HG03060 (cell line): ENCODE data around the gene NAA80.
"Not testable (repeated sequence)": the region's sequence is repeated elsewhere in the genome, so short reads cannot be mapped to it uniquely, and the experiment has no call there.

ENCODE experiments used
- ATAC-seq: cut with Tn5 transposase; IDR thresholded peaks from one replicate; pipeline ENCODE4 v1.9.1; 2021; ENCODE audit warnings: low read depth, moderate number of reproducible peaks; ENCODE audit not compliant: unreplicated experiment

Gene NAA80

DNA sequence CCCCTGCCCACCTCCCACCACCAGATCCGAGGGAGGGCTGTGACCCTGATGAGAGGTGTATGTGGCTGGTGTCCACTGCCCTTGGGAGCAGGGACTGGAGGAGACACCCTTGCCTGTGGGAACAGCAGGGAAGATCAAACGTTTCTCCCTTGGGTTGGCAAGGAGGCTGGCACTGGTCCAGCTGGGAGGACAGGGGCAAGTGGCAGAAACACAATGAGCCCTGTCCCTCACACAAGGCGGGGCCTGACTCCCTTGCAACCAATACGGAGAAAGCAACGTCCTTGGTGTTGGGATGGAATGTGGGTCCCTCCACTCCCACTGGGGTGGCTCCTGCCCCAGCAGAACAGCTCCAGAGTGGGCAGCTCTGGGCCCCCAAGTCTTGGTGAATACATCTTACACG is 18.1 kb upstream of the NAA80 start:
- no peak for ATAC-seq

DNA sequence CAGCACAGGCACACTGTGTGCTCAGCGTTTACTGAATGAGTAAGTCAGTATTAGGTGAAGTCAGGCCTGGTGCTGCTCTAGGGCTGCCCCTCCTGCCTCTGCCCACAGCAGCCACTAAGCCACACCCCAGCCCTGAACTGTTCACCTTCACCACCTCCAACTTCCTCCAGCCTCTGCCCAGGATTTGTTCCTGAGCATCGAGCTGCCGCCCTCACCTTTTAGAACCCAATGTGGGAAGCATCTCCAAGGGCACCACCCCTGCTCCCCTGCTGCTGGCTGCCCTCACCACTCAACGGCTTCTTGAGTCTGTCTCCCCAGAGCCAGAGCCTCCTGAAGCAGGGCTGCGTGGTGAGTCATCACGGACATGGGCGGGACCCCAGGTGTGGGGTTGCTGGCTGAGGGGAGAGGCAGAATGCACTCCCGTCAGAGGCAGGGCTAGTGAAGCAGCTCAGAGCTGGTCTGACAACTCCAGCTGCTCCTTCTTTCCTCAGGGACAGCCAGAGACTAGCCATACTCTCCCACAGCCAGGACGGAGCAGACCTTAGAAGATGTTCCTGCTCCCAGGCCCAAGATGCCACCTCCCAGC is 17.5 kb upstream of the NAA80 start:
- ATAC-seq = no peak

DNA sequence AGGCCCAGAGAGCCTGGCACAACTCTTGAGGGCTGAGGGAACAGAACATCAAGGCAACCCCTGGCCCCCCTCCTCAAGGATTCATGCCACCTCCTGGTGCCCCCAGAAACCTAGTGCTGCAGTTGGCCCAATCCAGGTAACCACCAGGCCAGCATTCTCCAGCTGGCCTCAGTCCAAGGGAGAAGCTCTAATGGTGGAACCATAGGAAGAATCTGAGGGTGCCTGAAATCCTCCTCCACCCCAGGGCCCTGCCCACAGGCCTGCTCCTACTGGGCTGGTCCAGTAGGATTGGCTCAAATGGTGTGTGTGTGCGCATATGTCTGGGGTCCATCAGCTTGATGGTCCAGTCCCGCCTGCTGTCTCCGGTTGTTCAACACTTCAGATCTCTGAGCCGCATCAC is 15.6 kb upstream of the NAA80 start:
- ATAC-seq = no peak

DNA sequence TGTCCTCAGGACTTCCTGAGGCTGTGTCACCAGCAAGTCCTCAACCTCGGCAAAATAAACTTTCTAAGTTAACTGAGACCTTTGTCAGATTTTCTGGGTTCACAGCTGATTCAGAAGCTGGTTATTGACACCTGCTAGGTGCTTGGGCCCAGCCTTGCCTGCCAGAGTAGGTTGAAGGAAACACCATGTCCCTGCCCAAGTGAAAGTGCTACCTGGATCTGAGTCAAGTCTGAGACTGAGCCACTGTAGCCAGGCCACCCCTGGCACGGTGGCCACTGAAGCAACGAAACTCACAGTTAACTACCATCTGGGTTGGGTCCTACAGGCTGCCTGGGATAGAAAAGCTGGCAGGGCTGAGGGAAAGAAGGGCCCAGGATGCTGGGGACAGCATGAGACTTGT is 15.1 kb upstream of the NAA80 start:
- ATAC-seq = no peak

DNA sequence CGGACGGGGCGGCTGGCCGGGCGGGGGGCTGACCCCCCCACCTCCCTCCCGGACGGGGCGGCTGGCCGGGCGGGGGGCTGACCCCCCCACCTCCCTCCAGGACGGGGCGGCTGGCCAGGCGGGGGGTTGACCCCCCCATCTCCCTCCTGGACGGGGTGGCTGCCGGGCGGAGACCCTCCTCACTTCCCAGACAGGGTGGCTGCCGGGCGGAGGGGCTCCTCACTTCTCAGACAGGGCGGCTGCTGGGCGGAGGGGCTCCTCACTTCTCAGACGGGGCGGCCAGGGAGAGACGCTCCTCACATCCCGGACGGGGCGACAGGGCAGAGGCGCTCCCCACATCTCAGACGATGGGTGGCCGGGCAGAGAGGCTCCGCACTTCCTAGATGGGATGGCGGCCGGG is 12.8 kb upstream of the NAA80 start:
- ATAC-seq = not testable (repeated sequence)

DNA sequence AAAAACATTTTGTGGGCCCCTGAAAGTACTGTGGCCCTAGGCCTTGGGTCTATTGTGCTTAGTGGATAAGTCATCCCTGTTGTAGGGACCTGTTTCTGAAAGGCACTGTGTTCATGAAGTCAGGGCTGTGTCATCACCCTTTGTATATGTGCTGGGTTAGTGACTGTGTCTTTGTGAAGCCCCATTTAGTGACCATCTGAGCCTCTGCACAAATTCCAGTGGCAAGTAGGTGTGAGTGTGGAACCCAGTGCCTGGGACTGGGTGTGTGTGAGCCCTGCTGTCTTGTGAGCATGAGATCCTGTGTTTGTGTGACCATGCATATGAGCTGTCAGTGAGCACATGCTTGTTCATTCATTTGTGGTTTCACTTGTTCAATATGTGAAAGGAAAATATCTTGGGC is 5.4 kb upstream of the NAA80 start:
- ATAC-seq = no peak

DNA sequence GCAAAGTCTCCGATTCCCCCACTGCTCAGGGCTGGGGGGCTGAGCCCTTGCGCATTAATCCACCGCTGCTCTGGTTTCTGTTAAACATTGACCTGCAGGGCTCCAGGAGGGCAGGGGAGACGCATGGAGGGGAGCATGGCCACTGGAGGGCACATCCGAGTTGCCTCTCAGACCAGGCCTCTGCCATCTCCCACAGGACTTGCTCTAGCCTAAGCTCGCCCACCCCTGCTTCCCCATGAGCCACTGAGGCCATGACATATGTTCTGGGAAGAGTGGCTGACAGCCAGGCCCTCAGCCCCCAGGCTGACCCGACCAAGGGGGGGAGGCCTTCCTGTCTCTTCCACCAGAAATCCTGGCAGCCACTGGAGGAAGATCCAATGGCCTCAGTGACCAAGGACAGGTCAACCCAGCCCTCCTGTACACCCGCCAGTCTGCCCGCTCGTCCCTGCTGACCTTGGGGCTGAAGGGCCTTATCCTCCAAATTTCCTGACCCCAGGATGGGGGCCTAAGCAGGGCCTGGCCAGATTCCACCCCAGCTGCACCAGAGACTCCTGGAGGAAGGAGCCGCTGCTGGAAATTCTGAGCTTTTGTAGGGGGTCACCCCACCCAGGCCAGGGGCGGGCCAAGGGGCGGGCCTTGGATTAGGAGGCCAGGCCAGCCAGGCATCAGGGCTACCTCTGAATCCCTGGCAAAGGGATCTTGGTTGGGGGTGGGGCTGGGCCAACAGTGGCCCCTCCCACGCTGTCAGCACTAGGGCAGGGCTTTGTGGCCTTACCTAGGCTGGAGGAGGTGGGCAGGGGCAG is 4.0 kb upstream of the NAA80 start, which contains the start of gene HYAL1:
HYAL1 (minus strand) TSS at position 562 of the 803 bp plus-strand sequence. CDS start 618 bp downstream, outside the sequence.
- ATAC-seq = no peak

DNA sequence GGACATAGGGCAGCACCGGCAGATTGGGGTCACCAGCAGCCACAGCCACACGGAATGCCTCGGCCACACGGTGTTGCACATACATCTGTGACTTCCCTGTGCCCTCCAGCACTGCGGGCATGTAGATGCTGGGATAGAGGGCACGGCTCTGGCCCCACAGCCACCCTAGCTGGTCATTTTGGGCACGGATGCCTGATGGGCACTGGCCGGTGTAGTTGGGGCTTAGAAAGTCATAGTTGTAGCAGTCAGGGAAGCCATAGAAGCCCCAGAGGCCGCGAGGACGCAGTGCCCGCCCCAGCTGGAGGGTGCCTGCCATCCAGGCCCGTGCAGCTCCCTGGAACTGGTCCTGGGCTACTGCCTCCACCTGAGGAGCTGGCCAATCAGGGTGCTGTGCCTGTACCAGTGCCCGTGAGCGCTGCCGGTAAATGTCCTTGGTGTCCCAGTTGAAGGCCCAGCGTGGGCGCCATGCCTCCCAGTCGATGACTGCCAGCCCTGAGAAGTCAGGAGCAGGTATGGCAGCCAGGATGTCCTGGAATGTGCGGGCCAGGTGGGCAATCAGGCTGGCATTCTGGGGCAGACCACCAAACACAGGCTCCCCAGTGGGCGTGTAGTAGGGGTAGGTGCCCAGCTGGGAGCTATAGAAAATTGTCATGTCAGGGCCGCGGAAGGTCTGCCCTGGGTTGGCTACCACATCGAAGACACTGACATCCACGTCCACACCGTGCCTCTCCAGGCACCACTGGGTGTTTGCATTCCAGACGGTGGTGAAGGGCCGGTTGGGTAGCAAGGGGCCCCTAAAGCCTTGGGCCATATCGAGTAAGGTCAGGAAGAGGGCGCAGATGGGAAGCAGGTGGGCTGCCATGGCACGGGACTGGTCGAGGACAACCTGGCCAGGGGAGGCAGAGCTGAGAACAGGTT is 3.1 kb upstream of the NAA80 start:
- no peak for ATAC-seq

DNA sequence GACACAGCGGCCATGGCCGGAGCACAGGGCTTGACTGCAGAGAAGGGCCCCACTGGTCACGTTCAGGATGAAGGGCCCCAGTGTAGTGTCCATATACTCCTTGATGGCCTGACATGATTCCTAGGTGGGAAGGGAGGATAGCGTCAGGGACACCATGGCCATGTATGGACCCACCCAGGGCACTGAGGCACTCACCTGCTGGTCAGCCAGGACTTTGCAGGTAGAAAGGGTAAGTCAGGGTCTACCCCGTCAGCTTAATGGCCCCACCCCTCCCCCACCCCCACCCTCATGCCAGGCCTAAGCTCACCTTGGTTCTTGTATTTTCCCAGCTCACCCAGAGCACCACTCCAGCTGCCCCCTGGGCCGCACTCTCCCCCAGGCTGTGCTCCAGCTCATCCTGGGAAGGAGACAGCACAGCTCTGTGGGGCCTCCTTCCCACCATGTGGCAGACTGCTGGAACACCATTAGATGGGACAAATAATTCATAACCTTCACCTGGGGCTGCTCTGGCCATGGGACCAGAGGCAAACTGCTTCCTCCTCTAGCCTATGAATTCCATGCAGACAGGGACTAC is 1.6 kb upstream of the NAA80 start:
- no peak for ATAC-seq

DNA sequence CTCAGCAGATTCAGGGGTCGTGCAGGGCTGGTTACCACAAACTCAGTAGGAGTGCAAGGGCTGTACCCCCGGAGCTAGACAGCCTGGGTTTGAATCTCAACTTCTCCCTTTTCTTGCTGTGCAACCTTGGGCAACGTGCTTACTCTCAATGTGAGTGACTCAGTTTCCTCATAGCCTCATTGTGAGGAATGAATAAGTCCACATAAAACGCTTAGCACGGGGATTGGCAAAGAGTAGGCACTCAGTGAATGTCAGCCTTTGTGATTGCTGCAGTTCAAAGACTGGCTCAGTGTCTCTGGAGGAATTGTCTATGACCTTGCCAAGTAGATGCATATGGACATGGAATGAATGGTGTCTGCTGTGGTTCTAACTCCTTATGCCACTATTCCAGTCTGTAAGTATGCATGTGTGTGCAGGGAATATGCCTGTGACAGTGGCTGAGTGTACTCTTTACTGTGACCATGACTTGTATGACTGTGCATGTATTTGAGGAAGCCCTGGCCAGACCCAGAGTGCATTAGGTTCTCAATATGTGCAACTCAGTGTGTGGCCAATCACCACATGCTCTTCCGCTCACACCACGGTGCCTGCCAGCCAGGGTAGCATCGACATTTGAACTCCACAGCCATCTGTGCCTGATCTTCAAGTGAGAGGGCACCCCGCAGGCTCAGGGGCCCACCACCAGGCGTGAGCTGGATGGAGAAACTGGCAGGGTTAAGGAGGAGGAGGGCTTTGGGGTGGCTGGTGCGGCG is 900 bp upstream of the NAA80 start:
- no peak for ATAC-seq

DNA sequence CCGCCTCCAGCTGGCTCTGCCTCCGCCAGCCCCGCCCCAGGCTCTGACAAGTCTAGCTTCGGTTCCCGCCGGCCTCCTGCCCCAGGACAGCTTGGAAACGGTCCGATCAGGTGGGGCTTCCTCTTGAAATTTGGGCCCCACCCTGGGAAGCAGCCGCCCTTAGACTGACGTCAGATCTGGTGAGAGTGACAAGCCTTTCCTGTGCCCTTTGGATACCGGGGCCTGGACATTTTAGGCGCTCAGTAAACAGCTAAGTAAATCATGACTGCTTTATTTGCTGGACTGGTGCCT is 378 bp upstream of the NAA80 start:
- ATAC-seq = no peak

DNA sequence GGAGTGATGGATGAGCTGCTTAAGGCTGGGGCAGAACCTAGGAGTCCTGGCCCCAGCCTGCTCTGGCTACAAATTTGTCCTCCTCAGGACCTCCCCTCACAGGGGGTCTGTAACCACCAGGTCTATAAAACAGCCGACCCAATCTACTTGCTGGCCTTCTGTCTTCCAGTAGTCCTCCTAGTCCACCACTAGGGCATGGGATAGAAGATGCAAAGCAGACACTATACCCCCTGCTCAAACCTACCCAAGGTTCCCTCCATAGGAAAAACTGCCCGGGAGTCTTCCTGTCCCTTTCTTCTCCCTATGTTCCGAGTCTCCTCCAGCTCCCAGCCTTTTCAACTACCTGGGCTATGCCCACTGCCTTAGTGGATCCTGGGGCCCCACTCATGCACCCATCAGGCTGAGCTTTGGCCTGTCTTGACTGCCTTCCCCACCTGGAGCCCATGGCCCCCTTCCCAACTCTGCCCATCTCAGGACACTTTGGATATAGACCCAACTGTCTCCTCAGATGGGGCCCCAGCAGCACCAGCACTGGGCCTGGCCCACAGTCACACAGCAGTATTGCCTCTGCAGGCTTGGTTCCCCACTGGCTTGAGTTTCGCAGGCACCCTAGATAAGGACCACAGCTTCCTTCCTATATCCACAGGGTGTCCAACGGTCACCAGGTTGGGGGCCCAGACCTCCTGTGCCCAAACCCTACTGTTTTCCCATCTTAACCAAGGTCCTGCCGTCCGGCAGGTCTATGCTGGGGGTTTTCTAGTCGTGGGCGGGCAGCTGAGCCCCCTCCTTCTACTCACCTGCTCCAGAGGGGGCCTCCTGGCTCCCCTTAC is 1.1 kb downstream of the NAA80 start:
- ATAC-seq = no peak

DNA sequence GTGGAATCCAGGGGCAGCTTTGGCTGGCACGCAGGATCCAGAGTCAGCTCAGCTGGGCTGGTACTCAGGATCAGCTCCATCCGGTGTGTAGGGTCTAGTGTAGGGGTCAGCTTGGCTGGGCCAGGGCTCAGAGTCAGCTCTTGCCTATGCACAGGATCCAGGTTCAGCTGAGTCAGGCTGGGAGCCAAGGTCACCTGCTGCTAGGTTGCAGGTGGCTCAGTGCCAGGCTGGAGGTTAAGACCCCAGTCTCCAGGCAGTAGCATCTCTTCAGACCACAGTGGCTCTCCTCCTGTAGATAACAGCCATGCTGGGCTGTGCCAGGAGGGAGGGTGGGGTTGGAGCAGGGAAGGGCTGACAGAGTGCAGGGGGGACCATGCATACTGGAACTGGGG is 1.8 kb downstream of the NAA80 start:
- no peak for ATAC-seq

DNA sequence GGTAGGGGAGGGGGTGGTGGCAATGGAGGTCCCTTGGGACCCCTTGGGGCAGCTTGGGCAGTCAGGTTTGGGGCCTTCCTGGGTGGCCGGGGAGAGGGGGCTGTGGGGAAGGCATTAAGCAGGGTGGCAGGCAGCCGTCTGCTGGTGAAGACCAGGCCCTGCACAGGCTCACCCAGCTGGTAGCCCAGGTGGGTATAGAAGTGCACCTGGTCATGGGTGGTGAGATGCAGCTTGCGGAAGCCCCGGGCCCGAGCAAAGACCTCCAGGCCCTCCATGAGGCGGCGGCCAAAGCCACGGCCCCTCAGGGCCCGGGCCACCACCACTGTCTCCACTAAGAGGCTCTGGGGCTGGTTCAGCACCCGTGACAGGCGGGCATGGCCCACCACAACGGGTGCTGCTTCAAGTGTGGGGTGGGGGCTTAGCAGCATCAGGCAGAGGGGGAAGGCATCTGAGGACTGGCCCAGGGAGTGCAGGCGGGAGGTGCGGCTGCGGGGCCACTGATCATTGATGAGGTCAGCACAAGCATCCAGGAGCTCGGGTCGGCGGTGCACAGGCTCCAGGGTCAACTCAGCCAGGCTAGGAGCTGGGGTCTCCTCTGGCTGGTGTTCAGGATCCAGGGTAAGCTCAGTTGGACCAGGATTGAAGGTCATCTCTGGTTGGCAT is 2.4 kb downstream of the NAA80 start:
- ATAC-seq = no peak

DNA sequence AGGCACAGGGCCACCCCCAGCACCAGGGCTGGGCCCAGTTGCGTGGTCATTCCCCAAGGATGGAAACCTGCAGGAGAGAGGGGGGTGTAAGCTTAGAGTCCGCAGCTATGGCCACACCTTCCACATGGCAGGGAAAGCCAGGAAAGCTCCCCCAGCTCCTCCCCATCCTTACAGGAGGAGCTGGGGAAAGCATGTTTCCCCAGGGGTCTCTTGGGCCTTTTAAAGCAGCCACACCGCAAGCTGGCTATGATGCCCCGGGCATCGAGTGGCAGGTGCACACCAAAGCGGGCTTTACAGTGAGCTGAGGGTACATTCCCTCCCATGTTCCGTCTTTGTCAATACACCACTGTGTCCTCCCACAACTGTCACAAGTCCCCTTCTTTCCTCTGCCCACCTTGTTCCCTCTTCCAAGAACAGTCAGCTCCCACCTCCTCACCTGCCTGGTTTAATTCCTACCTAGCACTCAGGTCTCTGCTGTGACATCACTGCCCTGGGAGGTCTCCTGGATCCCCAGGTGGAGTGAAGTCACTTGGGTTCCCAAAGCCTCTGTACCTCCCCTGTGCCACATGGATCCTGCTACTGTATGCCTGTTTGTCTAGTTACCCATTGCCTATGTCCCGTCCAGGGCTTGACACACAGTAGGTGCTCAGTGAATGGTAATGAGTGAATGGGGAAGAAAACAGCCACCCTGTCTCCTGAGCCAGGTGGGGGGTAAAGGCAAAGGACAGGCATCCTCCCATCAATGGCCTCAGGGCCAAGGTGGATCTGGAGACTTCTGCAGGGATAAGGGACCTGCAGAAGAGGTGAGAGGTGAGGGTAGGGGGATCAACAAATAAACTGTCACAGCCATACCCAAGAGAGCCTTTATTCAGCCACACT is 3.4 kb downstream of the NAA80 start:
- no peak for ATAC-seq

DNA sequence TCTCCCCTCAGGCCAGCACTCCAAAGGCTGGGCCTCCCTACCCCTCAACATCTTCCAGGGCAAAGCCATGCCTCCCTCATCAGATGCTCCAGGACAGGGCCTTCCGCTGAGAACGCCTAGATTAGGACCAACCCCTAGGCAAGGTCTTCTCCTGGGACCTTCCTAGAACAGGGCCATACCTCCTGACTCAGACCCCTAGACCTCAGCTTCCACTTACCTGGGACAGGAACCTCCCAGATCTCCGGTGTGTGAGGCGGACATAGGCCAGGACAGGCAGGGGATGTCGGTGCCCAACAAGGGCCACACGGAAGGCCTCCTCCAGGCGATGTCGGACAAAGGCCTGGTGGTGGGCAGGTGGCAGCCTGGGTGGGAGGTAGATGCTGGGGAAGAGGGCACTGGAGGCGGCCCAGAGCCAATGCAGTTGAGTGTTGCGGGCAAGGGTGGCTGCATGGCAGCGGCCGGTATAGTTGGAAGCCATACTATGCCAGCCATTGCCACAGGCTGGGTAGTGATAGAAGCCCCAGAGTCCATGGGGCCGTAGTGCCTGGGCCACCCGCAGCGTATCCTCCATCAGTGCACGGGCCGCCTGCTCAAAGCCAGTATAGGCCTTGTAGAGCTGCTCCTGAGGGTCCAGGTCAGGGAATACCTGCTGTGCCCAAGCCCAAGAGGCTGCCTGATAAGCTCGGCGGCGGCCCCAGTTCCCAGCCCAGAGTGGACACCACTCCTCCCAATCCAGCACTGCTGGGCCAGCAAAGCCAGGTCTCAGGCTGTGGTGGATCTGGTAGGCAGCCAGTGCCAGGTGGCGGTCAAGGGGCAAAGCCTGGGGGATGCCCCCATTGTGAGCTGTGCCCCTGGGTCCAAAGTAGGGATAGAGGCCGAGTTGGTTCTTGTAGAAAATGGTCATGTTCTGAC is 4.5 kb downstream of the NAA80 start:
- no peak for ATAC-seq

DNA sequence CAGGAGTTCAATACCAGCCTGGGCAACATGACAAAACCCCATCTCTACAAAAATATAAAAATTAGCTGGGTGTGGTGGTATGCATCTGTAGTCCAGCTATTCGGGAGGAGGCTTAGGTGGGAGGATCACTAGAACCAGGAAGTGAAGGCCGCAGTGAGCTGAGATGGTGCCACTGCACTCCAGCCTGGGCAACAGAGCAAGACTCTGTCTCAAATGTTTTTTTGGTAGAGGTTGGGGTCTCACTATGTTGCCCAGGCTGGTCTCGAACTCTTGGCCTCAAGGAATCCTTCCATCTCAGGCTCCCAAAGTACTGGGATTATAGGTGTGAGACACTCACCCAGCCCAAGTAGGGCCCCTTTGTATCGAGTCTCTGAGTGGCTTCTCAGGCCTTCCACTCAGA is 5.1 kb downstream of the NAA80 start:
- no peak for ATAC-seq
